ENCODE results near the gene MRPL1. TPM values are rescaled to one million over a fixed set of nuclear protein-coding genes. Genes with fewer than 3 reads are reported as not detected.

The MRPL1 gene
- total RNA-seq, 2 experiments from 2014 or later: 45.6 to 47.2 TPM

GRCh38 chr4:77990904-77991358 lies 128.3 kb downstream of the MRPL1 start:
- ATAC-seq (no peak), DNase-seq (no peak)
- H3K4me1 Mint-ChIP-seq (ENCODE audit: low read depth): no peaks in the 10 kb centered on the region
- no peak overlapping the region for H3K27ac Mint-ChIP-seq
- no peaks in the 10 kb centered on the region for H3K9me3 Mint-ChIP-seq (ENCODE audit: insufficient read depth)
- ChIA-PET POLR2A (no interaction called here), CTCF (no interaction called here)
- H3K36me3 Mint-ChIP-seq (ENCODE audit: low read depth): no peaks in the 10 kb centered on the region
- peaks cover 26% of the 10 kb centered on the region for H3K27me3 Mint-ChIP-seq (ENCODE audit: low read depth)
- no peak overlapping the region for H3K4me3 Mint-ChIP-seq

- CTCF ChIA-PET: no interaction called here
Measured at GRCh38 chr4:77992581-77992980, 130.0 kb downstream of the MRPL1 start.

GRCh38 chr4:77994194-77994721 lies 131.6 kb downstream of the MRPL1 start:
- Mint-ChIP-seq H3K9me3 (ENCODE audit: insufficient read depth) (no peaks in the 10 kb centered on the region), H3K4me1 (ENCODE audit: low read depth) (no peaks in the 10 kb centered on the region), H3K27me3 (ENCODE audit: low read depth) (peaks cover 18% of the 10 kb centered on the region), H3K27ac (no peak overlapping the region), H3K36me3 (ENCODE audit: low read depth) (no peaks in the 10 kb centered on the region), H3K4me3 (no peak overlapping the region)
- ATAC-seq (peak; percentile 57), DNase-seq (peak; percentile 25)
- POLR2A ChIA-PET: no interaction called here
- CTCF ChIA-PET: interaction anchor here (1.0 to 1.1 kb wide), 3 partner anchors 14 to 526 kb away, joined by 3 read pairs; no protein-coding TSS in a partner anchor

More at GRCh38 chr4:77992581-77992980, 130.0 kb downstream of the MRPL1 start:
- Mint-ChIP-seq H3K27me3 (ENCODE audit: low read depth) (peaks cover 23% of the 10 kb centered on the region), H3K9me3 (ENCODE audit: insufficient read depth) (no peaks in the 10 kb centered on the region), H3K27ac (no peak overlapping the region), H3K4me1 (ENCODE audit: low read depth) (no peaks in the 10 kb centered on the region), H3K4me3 (no peak overlapping the region), H3K36me3 (ENCODE audit: low read depth) (no peaks in the 10 kb centered on the region)
- ATAC-seq (no peak), DNase-seq (no peak)
- POLR2A ChIA-PET: no interaction called here

- H3K27ac Mint-ChIP-seq: no peak overlapping the region
- H3K36me3 Mint-ChIP-seq (ENCODE audit: low read depth): no peaks in the 10 kb centered on the region
- H3K27me3 Mint-ChIP-seq (ENCODE audit: low read depth): peaks cover 16% of the 10 kb centered on the region
- no peak for DNase-seq
- ATAC-seq: no peak
- H3K4me3 Mint-ChIP-seq: no peak overlapping the region
- H3K9me3 Mint-ChIP-seq (ENCODE audit: insufficient read depth): no peaks in the 10 kb centered on the region
- POLR2A ChIA-PET: no interaction called here
- H3K4me1 Mint-ChIP-seq (ENCODE audit: low read depth): no peaks in the 10 kb centered on the region
- CTCF ChIA-PET: no interaction called here
Measured at GRCh38 chr4:77996076-77996475, 133.4 kb downstream of the MRPL1 start.

GRCh38 chr4:78001531-78001930 lies 138.9 kb downstream of the MRPL1 start:
- Mint-ChIP-seq H3K27me3 (ENCODE audit: low read depth) (peaks cover 11% of the 10 kb centered on the region), H3K9me3 (ENCODE audit: insufficient read depth) (no peaks in the 10 kb centered on the region), H3K4me1 (ENCODE audit: low read depth) (no peaks in the 10 kb centered on the region), H3K4me3 (no peak overlapping the region), H3K36me3 (ENCODE audit: low read depth) (no peaks in the 10 kb centered on the region), H3K27ac (no peak overlapping the region)
- ChIA-PET POLR2A (no interaction called here), CTCF (no interaction called here)
- no peak for DNase-seq
- ATAC-seq: no peak

- peaks cover 11% of the 10 kb centered on the region for H3K27me3 Mint-ChIP-seq (ENCODE audit: low read depth)
- H3K9me3 Mint-ChIP-seq (ENCODE audit: insufficient read depth): no peaks in the 10 kb centered on the region
- no peaks in the 10 kb centered on the region for H3K4me1 Mint-ChIP-seq (ENCODE audit: low read depth)
- CTCF ChIA-PET: no interaction called here
- no peaks in the 10 kb centered on the region for H3K36me3 Mint-ChIP-seq (ENCODE audit: low read depth)
- DNase-seq (no peak), ATAC-seq (no peak)
- H3K4me3 Mint-ChIP-seq: no peak overlapping the region
- no peak overlapping the region for H3K27ac Mint-ChIP-seq
- POLR2A ChIA-PET: no interaction called here
Measured at GRCh38 chr4:78002260-78002659, 139.6 kb downstream of the MRPL1 start.

Other genes with a start within 250 kb of the MRPL1 start
- gene CNOT6L, start 43.5 kb upstream of the MRPL1 start, total RNA-seq: 100 to 1,000 TPM; 107 to 108 TPM
- gene FRAS1, start 194.5 kb downstream of the MRPL1 start, total RNA-seq: under 1 TPM in 1 of 2 experiments, not detected in 1; 0.08 TPM